ENCODE measurements around the gene PHC2.

DNA sequence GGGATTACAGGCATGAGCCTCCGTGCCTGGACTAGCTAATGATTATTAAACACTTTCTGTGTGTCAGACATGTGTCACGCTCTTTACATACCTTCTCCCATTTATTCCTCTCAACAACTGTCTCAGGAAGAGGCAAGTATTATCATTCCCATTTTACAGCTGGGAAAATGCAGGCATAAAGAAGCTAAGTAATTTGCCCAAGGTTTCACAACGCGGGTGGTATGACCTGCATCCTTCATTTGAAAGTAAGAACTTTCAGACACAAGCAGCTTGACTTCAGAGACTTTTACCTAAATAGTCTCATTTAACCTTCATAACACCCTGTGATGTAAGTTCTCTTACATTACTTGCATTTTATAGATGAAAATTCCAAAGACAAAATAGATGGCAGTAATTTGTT, 40.5 kb upstream of the PHC2 start:
- TF ChIP-seq CEBPB (IDR thresholded peaks at IDR 0.05) = no peak
- no peak for TF ChIP-seq CREB1 (IDR thresholded peaks at IDR 0.05; ENCODE audit: low read depth)
- TF ChIP-seq RAD21 (IDR thresholded peaks at IDR 0.05; ENCODE audit: low read depth) = no peak
- TF ChIP-seq, protein P1, sequence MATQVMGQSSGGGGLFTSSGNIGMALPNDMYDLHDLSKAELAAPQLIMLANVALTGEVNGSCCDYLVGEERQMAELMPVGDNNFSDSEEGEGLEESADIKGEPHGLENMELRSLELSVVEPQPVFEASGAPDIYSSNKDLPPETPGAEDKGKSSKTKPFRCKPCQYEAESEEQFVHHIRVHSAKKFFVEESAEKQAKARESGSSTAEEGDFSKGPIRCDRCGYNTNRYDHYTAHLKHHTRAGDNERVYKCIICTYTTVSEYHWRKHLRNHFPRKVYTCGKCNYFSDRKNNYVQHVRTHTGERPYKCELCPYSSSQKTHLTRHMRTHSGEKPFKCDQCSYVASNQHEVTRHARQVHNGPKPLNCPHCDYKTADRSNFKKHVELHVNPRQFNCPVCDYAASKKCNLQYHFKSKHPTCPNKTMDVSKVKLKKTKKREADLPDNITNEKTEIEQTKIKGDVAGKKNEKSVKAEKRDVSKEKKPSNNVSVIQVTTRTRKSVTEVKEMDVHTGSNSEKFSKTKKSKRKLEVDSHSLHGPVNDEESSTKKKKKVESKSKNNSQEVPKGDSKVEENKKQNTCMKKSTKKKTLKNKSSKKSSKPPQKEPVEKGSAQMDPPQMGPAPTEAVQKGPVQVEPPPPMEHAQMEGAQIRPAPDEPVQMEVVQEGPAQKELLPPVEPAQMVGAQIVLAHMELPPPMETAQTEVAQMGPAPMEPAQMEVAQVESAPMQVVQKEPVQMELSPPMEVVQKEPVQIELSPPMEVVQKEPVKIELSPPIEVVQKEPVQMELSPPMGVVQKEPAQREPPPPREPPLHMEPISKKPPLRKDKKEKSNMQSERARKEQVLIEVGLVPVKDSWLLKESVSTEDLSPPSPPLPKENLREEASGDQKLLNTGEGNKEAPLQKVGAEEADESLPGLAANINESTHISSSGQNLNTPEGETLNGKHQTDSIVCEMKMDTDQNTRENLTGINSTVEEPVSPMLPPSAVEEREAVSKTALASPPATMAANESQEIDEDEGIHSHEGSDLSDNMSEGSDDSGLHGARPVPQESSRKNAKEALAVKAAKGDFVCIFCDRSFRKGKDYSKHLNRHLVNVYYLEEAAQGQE (IDR thresholded peaks at IDR 0.05; ENCODE audit: low read depth) = no peak
- no peak for TF ChIP-seq FOXM1 (IDR thresholded peaks at IDR 0.05; ENCODE audit: borderline replicate concordance, low read depth)
- TF ChIP-seq EP300 (IDR thresholded peaks at IDR 0.05; ENCODE audit: borderline replicate concordance) = no peak
- no peak for TF ChIP-seq YY1 (IDR thresholded peaks at IDR 0.05; ENCODE audit: low read depth)
- TF ChIP-seq, protein P2, sequence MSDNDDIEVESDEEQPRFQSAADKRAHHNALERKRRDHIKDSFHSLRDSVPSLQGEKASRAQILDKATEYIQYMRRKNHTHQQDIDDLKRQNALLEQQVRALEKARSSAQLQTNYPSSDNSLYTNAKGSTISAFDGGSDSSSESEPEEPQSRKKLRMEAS (IDR thresholded peaks at IDR 0.05) = no peak
- no peak for TF ChIP-seq TEAD4 (IDR thresholded peaks at IDR 0.05)
- TF ChIP-seq TCF12 (IDR thresholded peaks at IDR 0.05; ENCODE audit: low read depth) = no peak
- TF ChIP-seq EGR1 (IDR thresholded peaks at IDR 0.05) = no peak
